Erythroblast (primary cell): ENCODE data around the gene ZNF236.
"Not testable (repeated sequence)": the region's sequence is repeated elsewhere in the genome, so short reads cannot be mapped to it uniquely, and the experiment has no call there.

Experiments
- DNase-seq, 2 experiments: peaks; one replicate each; lab custom pipeline; 2025; lab: John Stamatoyannopoulos, UW
- GATA1 ChIP-seq: IDR thresholded peaks from 2 replicates; pipeline ENCODE4 v1.6.1; 2011; ENCODE audit warnings: low read depth, mild to moderate bottlenecking, control low read depth, low read length, moderate library complexity
- POLR2A ChIP-seq: IDR thresholded peaks from 2 replicates; pipeline ENCODE4 v1.6.1; 2011; ENCODE audit warnings: mild to moderate bottlenecking, low read length

The ZNF236 gene

DNA sequence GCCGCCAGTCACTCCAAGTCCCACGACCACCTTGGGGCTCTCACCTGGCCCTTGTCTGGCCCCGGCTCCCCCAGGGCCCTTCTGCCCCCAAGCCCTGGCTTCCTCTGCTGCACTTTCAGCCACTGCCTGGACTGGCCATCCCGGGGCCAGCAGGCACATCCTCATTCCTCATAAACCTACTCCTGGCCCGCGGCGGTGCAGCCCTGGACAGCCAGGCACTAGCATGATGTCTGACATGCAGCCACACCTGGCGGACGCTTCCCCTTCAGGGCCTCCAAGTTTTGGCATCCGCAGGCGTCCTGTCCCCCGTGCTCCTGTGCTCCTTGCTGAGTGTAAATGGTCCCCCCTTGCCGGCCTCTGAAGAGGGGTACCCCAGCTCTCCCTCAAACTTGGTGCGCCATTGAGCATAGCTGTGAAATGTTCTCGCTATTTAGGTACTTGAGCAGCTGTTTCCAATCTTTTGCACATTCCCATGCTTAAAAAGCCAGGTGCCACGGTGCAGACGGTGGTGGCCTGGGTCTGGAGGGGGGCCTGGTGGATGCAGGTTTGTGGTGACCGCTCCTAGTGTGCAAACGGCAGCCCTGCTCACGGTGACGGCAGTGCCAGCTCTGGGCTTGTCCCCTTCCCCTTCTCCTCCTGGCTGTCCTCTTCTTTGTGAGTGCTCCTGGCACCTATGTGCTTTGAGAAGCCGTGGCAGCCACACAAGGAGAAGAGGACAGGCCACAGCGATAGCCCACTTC lies 186.4 kb downstream of the ZNF236 start:
- TF ChIP-seq GATA1 (no peak), POLR2A (no peak)
- no peak for DNase-seq

- no peak for DNase-seq
- TF ChIP-seq GATA1 (no peak), POLR2A (no peak)
Observed at GRCh38 chr18:77009675-77010074, 187.3 kb downstream of the ZNF236 start.

- DNase-seq = no peak
- TF ChIP-seq POLR2A (no peak), GATA1 (no peak)
Observed at GRCh38 chr18:77012120-77012519, 189.8 kb downstream of the ZNF236 start.

DNA sequence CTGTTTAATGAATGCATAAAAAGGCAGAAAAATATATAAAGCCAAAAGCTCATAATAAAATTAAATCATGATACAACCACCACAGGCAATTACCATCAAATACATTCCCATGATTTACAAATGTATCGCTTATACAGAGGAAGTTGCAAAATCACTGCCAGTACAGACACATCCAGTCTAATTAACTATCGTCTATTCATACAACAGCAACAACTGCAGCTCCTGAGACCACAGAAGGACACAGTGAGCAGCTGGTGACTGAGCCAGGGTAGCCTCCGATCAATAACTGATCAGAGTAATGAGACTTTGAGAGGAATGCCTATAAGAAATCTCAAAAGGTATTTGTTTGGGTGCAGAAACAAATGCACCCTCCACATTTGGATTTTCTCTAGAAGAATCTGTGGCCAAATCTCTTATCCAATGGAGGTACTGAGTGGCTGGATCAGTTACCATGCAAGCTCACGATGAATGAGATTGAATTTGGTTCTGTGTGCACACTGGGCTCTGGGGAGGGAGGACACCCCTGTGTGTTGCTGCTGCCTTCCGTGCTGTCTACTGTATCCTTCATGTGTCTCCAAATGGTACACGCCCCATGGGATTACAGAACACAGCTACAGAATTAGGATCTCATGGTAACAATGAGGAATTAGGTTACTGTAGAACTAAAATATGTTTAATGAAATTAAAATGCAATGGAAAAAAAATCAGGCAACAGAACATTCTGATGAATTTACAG lies 190.6 kb downstream of the ZNF236 start:
- no peak for DNase-seq
- TF ChIP-seq GATA1 = no peak
- no peak for TF ChIP-seq POLR2A

GRCh38 chr18:77013811-77014521 lies 191.6 kb downstream of the ZNF236 start:
- TF ChIP-seq POLR2A (no peak), GATA1 (no peak)
- no peak for DNase-seq

DNA sequence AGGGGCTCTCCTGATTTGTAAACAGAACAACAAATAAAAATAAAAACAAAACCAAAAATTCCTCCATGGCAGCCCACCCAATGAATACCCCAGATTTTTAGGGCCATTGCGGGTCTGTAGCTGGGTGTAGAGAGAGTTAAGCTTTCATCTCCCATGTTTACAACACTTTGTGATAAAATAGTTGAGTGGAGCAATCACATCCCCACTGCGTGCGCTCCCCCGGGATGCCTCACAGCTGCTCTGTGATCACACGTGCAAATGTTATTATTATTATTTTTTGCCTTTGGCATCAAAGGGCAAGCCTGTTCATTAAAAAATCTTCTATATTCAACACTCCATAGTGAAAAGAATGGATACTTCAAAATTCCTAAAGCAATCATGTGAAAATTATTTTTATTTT lies 192.2 kb downstream of the ZNF236 start:
- no peak for DNase-seq
- TF ChIP-seq POLR2A (no peak), GATA1 (no peak)

GRCh38 chr18:77015169-77015568 lies 192.8 kb downstream of the ZNF236 start:
- peak in 1 of 2 experiments; percentile 18 for DNase-seq
- TF ChIP-seq GATA1 (no peak), POLR2A (no peak)

DNA sequence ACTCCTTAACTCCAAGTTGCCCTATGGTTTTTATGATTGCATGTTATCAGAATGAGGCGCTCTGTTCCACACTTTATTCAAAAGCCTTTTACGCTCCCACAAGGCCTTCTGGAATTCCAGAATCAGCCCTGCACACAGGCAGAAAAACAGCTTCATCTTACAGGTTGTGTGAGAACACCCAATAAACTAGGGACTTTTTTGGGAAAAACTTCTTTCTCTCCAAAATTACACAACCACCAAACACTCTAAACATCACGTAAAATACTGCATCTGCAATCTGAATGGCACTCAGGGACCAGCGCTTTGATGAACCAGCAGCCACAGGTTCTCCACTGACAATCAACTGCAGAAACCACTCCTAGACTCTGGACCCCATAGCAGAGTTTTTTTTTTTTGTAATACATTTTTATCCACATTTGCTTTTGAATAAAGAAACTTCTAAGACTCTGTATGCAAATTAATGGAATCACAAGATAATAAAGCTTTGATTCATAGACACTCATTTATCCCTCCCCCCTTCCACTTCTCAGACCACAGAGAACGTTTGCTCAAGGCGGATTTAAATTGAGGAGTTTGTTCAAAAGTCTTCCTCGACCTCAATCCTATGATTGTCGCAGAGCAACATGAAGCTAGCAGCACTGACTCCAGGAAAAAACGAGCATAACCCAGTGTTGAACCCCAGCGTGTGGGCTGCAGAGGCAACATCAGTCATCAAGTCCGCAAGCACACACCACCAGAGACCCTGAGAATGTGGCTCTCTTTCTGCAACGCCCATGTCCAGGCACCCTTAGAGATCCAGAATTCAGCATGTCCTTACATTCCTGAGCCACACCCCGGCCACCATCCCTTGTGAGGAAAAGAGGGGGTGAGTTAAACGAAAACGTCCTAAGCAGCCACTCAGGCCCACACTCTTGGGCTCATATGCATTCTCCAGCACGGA lies 193.7 kb downstream of the ZNF236 start:
- no peak for DNase-seq
- TF ChIP-seq GATA1 (no peak), POLR2A (no peak)

DNA sequence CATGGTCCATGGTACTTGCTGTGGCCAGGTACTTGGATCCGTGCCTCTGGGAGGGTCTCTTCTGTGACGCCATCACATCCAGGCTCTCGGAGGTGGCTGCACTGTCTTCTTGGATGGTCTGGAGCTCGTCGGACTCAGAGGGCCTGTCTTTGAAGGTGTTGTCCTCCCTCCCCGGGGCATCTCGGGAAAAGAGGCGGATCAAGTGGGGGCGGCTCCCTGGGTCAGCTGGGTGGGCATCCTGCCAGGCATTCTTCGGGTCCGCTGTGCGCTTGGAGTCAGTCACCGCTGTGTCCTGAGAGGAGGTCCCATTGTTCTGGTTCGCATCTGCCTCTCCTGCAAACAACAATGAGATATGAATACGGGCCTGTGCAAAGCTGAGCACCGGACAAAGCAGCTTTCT lies 194.6 kb downstream of the ZNF236 start:
- DNase-seq = no peak
- no peak for TF ChIP-seq GATA1

DNA sequence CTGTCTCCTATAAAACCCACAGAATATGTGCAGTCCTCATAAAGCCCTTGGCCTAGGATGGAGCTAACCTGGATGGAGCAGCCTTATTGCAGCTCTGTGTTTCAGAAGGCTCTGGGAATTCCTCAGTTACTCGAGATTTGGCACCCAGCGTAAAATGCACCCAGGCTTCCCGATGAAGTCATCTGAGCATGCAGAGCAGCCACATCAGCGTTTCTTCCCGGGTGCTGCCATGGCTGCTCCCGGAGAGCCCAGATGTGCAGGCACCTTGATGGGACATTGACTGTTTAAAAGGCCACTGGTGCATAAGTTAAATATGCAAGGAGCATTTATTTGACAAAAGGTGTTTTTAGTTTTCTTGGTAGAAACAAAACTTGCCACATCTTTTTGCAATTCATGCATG lies 195.0 kb downstream of the ZNF236 start:
- TF ChIP-seq GATA1 (no peak), POLR2A (no peak)
- DNase-seq = no peak

DNA sequence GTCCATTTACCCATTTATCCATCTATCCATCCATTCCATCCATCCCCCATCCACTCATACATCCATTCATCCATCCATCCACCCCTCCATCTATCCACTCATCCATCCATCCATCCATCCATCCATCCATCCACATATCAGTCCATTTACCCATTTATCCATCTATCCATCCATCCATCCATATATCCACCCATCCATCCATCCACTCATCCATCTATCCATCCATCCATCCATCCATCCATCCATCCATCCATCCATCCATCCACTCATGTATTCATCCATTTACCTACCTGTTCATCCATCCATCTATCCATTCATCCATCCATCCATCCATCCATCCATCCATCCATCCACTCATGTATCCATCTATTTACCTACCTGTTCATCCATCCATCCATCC lies 196.3 kb downstream of the ZNF236 start:
- not testable (repeated sequence) for DNase-seq

DNA sequence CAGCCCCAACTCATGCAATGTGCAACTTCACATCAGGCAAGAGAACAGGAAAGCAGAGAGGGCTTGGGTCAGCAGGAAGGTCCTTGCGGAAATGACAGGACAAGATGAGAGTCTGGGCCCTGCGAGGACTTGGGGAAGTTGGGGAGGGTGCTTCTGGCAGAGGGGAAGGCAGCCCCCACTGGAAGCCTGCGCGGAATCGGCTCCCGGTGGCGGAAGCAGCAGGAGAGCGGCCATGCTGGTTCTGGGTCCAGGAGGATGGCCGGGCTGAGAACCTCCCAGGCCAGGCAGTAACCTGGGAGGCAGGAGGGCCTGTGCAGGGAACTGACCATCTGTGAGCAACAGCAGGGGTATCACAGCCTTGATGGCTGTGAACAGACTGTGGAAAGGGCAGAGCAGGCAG lies 197.3 kb downstream of the ZNF236 start:
- TF ChIP-seq GATA1 (no peak), POLR2A (no peak)

More for the DNA sequence above, 197.3 kb downstream of the ZNF236 start:
- DNase-seq = no peak
